Nephron (organoid): ENCODE measurements around the gene ABCC10.
A peak's percentile ranks its signal among the peaks of the same experiment; 100 is the strongest.
"Not testable (repeated sequence)": the region's sequence is repeated elsewhere in the genome, so short reads cannot be mapped to it uniquely, and the experiment has no call there.

Experiments
- H3K27ac Mint-ChIP-seq, 3 experiments: 2 replicates each; pipeline ENCODE4 v1.8.0; 2020; ENCODE audit warnings: mixed read lengths in 3 of 3, mild to moderate bottlenecking in 2 of 3, moderate library complexity in 1 of 3
- H3K27me3 Mint-ChIP-seq: 2 replicates; pipeline ENCODE4 v1.8.0; 2021; ENCODE audit warnings: low read depth, mild to moderate bottlenecking, moderate library complexity, mixed read lengths
- H3K36me3 Mint-ChIP-seq: 2 replicates; pipeline ENCODE4 v1.8.0; 2020; ENCODE audit warnings: low read depth, mixed read lengths
- H3K4me1 Mint-ChIP-seq: 2 replicates; pipeline ENCODE4 v1.8.0; 2020; ENCODE audit warnings: mixed read lengths
- H3K4me3 Mint-ChIP-seq, 3 experiments: 2 replicates each; pipeline ENCODE4 v1.8.0; 2020; ENCODE audit warnings: mild to moderate bottlenecking in 3 of 3, mixed read lengths in 3 of 3, moderate library complexity in 2 of 3
- H3K9me3 Mint-ChIP-seq: 2 replicates; pipeline ENCODE4 v1.8.0; 2020; ENCODE audit warnings: mixed read lengths
- TF ChIP-seq, protein P1 (sequence below), 3 experiments: fragments of 200-600 bp; sonication (generic); IDR thresholded peaks; one replicate each; pipeline ENCODE4 v1.5.0; 2021; ENCODE audit warnings: antibody characterized with exemption in 3 of 3; ENCODE audit not compliant: unreplicated experiment in 3 of 3

Gene ABCC10

DNA sequence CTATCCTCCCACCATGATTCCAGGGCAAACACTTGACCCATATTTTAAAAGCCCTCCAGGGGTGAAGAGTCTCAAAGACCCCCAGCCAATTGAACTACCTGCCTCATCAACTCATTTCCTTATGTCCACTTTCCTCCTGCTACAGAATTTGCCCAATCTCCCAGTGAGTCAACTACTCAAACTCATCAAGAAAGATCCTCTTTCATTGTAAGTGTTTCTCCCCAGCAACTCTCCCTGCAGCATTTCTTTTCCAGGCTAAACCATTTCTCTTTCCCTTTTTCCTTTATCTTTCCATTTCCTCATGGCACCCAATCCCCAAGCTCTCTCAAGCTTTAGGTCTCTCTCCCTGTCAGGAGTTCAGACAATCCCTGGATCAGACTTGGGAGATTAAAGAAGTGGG, 26.5 kb downstream of the ABCC10 start:
- TF ChIP-seq, protein P1, sequence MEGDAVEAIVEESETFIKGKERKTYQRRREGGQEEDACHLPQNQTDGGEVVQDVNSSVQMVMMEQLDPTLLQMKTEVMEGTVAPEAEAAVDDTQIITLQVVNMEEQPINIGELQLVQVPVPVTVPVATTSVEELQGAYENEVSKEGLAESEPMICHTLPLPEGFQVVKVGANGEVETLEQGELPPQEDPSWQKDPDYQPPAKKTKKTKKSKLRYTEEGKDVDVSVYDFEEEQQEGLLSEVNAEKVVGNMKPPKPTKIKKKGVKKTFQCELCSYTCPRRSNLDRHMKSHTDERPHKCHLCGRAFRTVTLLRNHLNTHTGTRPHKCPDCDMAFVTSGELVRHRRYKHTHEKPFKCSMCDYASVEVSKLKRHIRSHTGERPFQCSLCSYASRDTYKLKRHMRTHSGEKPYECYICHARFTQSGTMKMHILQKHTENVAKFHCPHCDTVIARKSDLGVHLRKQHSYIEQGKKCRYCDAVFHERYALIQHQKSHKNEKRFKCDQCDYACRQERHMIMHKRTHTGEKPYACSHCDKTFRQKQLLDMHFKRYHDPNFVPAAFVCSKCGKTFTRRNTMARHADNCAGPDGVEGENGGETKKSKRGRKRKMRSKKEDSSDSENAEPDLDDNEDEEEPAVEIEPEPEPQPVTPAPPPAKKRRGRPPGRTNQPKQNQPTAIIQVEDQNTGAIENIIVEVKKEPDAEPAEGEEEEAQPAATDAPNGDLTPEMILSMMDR (IDR thresholded peaks at IDR 0.05; ENCODE audit: unreplicated experiment in 3 of 3), result no peak
- peak overlapping the region; percentile 63 to 87 (median 76) for H3K4me3 Mint-ChIP-seq
- H3K27me3 Mint-ChIP-seq, result peaks cover 39% of the 10 kb centered on the region
- H3K27ac Mint-ChIP-seq, result no peak overlapping the region
- H3K36me3 Mint-ChIP-seq, result peaks cover 19% of the 10 kb centered on the region
- H3K4me1 Mint-ChIP-seq, result peaks cover 12% of the 10 kb centered on the region
- no peaks in the 10 kb centered on the region for H3K9me3 Mint-ChIP-seq

DNA sequence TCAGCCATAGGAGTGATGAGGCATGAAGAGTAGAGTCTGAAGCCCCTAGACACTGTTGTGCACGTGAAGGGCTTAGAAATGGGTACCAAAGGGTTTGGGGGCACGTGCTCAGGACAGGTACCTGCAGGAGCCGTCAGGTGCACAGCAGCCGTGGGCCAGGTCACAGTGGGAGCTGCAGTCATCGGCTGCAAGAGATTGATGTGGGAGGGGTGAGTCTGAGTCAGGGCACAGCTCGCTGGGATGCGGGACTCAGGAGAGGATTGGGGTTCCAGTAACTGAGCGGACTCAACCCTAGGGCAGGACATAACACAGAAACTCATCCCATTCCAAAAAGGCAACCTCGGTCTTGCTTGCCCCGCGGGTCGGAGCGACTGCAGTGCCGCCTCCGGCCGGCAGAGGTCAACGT, 27.0 kb downstream of the ABCC10 start:
- Mint-ChIP-seq H3K4me3 (peak overlapping the region; percentile 63 to 87 (median 76)), H3K36me3 (peaks cover 16% of the 10 kb centered on the region), H3K4me1 (peaks cover 12% of the 10 kb centered on the region), H3K27ac (no peak overlapping the region), H3K9me3 (no peaks in the 10 kb centered on the region), H3K27me3 (peaks cover 39% of the 10 kb centered on the region)
- TF ChIP-seq, protein P1 (IDR thresholded peaks at IDR 0.05; ENCODE audit: unreplicated experiment in 3 of 3), result peak; percentile 89 to 93 (median 91)

GRCh38 chr6:43454696-43455530, 27.6 kb downstream of the ABCC10 start:
- Mint-ChIP-seq H3K27me3 (peaks cover 43% of the 10 kb centered on the region), H3K9me3 (no peaks in the 10 kb centered on the region), H3K36me3 (peaks cover 13% of the 10 kb centered on the region), H3K4me1 (peaks cover 12% of the 10 kb centered on the region), H3K4me3 (peak overlapping the region; percentile 63 to 87 (median 76)), H3K27ac (no peak overlapping the region)
- TF ChIP-seq, protein P1 (IDR thresholded peaks at IDR 0.05; ENCODE audit: unreplicated experiment in 3 of 3), result peak in 2 of 3 experiments; percentile 6 to 23

- no peaks in the 10 kb centered on the region for H3K9me3 Mint-ChIP-seq
- H3K27me3 Mint-ChIP-seq, result peaks cover 49% of the 10 kb centered on the region
- H3K4me3 Mint-ChIP-seq, result peak within 1 kb of the TSS; percentile 84 to 87 (median 85)
- peaks cover 13% of the 10 kb centered on the region for H3K36me3 Mint-ChIP-seq
- TF ChIP-seq, protein P1 (IDR thresholded peaks at IDR 0.05; ENCODE audit: unreplicated experiment in 3 of 3), result no peak
- H3K4me1 Mint-ChIP-seq, result peaks cover 12% of the 10 kb centered on the region
- H3K27ac Mint-ChIP-seq, result no peak within 1 kb of the TSS
These were observed 28.4 kb downstream of the ABCC10 start, which contains the start of gene DLK2 for GRCh38 chr6:43455531-43456428. DLK2 (minus strand) TSS chr6:43455548; CDS start chr6:43454825, 723 bp downstream.

DNA sequence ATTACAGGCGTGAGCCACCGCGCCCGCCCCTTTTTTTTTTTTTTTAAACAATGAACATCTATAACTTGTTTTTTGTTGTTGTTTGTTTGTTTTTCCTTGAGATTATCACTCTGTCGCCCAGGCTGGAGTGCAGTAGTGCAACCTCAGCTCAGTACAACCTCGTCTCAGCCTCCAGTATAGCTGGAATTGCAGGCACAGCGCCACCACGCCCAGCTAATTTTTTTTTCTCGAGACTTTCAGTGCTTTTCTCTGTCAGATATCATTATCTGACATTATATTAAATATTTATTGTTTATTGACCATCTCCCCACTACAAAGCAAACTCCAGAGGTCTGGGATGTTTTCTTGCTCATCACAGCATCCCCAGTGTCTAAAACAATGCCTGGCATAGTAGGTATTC, 30.3 kb downstream of the ABCC10 start:
- peaks cover 8% of the 10 kb centered on the region for H3K36me3 Mint-ChIP-seq
- peaks cover 64% of the 10 kb centered on the region for H3K27me3 Mint-ChIP-seq
- H3K27ac Mint-ChIP-seq, result no peak overlapping the region
- peaks cover 12% of the 10 kb centered on the region for H3K4me1 Mint-ChIP-seq
- no peaks in the 10 kb centered on the region for H3K9me3 Mint-ChIP-seq
- H3K4me3 Mint-ChIP-seq, result peak overlapping the region in 2 of 3 experiments; percentile 43 to 53
- TF ChIP-seq, protein P1 (IDR thresholded peaks at IDR 0.05; ENCODE audit: unreplicated experiment in 3 of 3), result no peak

- H3K27me3 Mint-ChIP-seq, result peaks cover 66% of the 10 kb centered on the region
- H3K36me3 Mint-ChIP-seq, H3K4me3 Mint-ChIP-seq, H3K27ac Mint-ChIP-seq, H3K9me3 Mint-ChIP-seq: not testable (repeated sequence)
- peaks cover 12% of the 10 kb centered on the region for H3K4me1 Mint-ChIP-seq
These were observed 30.8 kb downstream of the ABCC10 start for GRCh38 chr6:43458154-43458553.
